BE2C (cell line): ENCODE results near the gene HTR2B.

ENCODE experiments used
- DNase-seq: peaks from one replicate; pipeline ENCODE4 v3.0.0-alpha.2; 2020
- H3K27me3 ChIP-seq: fragments of 250-450 bp; sonication (Bioruptor Pico); 2 replicates; pipeline ENCODE4 v1.5.1; 2020; ENCODE audit warnings: mild to moderate bottlenecking
- H3K36me3 ChIP-seq: fragments of 250-450 bp; sonication (Bioruptor Pico); 2 replicates; pipeline ENCODE4 v1.5.1; 2020; ENCODE audit warnings: mild to moderate bottlenecking
- H3K4me1 ChIP-seq: fragments of 250-450 bp; sonication (Bioruptor Pico); 2 replicates; pipeline ENCODE4 v1.5.1; 2020
- H3K4me3 ChIP-seq: 2 replicates; pipeline ENCODE4 v1.5.1; 2011; ENCODE audit warnings: low read depth, low read length
- H3K9me3 ChIP-seq: fragments of 250-450 bp; sonication (Bioruptor Pico); 2 replicates; pipeline ENCODE4 v1.5.1; 2020
- CTCF ChIP-seq: IDR thresholded peaks from 2 replicates; pipeline ENCODE4 v1.5.1; 2012; ENCODE audit warnings: mild to moderate bottlenecking, low read depth, low read length

HTR2B gene

GRCh38 chr2:231094736-231095346, 30.0 kb downstream of the HTR2B start:
- Histone ChIP-seq H3K4me1 (no peaks in the 10 kb centered on the region; the same call in 1 of the 2 replicates), H3K36me3 (peaks cover 62% of the 10 kb centered on the region), H3K9me3 (no peaks in the 10 kb centered on the region; the same call in none of the 2 replicates), H3K27me3 (no peaks in the 10 kb centered on the region), H3K4me3 (no peak overlapping the region)
- TF ChIP-seq CTCF: no peak
- no peak for DNase-seq

GRCh38 chr2:231093933-231094332, 30.9 kb downstream of the HTR2B start:
- Histone ChIP-seq H3K36me3 (peaks cover 60% of the 10 kb centered on the region), H3K27me3 (no peaks in the 10 kb centered on the region), H3K4me3 (no peak overlapping the region), H3K9me3 (no peaks in the 10 kb centered on the region; the same call in 1 of the 2 replicates), H3K4me1 (no peaks in the 10 kb centered on the region; the same call in 1 of the 2 replicates)
- TF ChIP-seq CTCF: no peak
- DNase-seq: no peak

- no peaks in the 10 kb centered on the region for H3K4me1 ChIP-seq
- H3K36me3 ChIP-seq: peaks cover 71% of the 10 kb centered on the region
- no peaks in the 10 kb centered on the region; the same call in 1 of the 2 replicates for H3K9me3 ChIP-seq
- no peak overlapping the region for H3K4me3 ChIP-seq
- TF ChIP-seq CTCF: no peak
- no peaks in the 10 kb centered on the region for H3K27me3 ChIP-seq
- DNase-seq: no peak
Measured at GRCh38 chr2:231088754-231089153, 36.1 kb downstream of the HTR2B start.

GRCh38 chr2:231084565-231084964, 40.3 kb downstream of the HTR2B start:
- DNase-seq: no peak
- TF ChIP-seq CTCF: no peak
- H3K4me1 ChIP-seq: no peaks in the 10 kb centered on the region
- H3K27me3 ChIP-seq: no peaks in the 10 kb centered on the region
- peaks cover 90% of the 10 kb centered on the region for H3K36me3 ChIP-seq
- no peaks in the 10 kb centered on the region for H3K9me3 ChIP-seq
- H3K4me3 ChIP-seq: no peak overlapping the region

- H3K9me3 ChIP-seq: no peaks in the 10 kb centered on the region
- H3K4me3 ChIP-seq: no peak overlapping the region
- H3K27me3 ChIP-seq: no peaks in the 10 kb centered on the region
- peaks cover 79% of the 10 kb centered on the region for H3K36me3 ChIP-seq
- no peaks in the 10 kb centered on the region for H3K4me1 ChIP-seq
- no peak for DNase-seq
- TF ChIP-seq CTCF: no peak
Measured at GRCh38 chr2:231069379-231070054, 55.3 kb downstream of the HTR2B start.
